ENCODE data around the gene NPAS2.

The NPAS2 gene

DNA sequence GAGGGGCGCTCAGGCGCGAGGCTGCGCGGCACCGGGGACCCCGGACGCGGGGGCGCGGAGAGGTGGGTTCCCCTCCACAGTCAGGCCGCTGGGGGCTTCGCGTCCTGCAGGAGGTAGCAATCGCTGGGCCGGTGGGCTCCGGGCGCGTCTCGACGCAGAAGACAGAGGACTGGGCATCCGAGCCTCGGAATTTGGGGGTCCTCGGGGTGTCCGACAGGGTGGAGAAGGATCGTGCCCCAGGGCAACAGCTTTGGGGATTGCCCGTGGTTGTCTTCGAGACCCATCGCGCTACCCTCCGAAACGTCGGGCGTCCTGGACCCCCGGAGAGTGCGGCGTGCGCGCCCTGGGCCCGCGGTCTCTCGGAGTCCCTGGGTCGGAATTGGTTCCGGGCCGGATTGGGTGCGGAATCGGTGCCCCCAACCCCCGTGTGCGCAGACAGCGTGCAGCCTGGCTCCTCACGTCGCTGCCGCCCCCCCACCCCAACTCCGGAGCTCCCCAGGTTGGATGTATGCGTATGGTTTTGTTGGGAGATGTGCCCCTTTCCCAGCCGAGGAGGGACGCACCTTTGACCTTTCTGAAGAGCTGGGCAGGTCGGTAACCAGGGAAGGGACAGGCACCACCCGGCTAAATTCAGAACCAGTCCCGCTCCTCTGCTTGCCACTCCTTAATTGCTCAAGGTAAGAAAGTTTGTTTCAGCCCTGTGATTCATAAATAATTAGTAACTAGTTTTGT lies 750 bp downstream of the NPAS2 start:
- DNase-seq (ENCODE audit: extremely low spot score, insufficient read length, low read depth), result no peak

GRCh38 chr2:100821255-100821910 lies 1.4 kb downstream of the NPAS2 start:
- DNase-seq (ENCODE audit: extremely low spot score, insufficient read length, low read depth) (no peak), FAIRE-seq (no peak)

More for the DNA sequence above, 750 bp downstream of the NPAS2 start:
- FAIRE-seq, result no peak

GRCh38 chr2:100821911-100822265 lies 1.9 kb downstream of the NPAS2 start:
- FAIRE-seq, result no peak

DNA sequence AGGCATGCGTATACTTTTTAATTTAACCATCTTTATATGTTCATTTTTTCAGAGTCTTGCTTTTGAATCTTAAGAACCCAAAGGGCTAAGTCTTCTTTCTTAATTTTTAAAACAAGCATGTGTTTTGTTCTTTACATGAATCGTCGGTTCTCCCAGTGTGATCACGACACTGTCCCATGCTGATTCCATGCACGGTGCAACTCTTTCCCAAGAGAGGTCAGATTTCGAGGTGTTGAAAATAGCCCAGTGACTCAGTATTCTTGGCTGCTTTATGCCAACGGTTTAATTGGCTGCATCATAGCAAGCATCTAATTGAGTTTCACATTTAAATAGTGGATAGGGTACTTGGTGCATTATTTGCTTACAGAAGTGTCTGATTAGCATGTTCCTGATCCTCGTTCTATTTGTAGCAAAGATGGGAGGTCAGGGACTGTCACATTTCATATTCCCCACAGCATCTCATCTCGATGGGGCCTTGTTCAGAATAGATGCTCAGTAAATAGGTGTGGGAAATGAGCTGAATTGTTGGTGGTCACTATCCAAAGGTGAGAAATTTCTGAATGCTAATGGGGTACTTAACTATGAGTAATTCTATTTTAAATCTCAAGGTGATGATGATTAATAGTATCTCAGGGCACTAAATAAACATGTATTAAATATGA lies 2.8 kb downstream of the NPAS2 start:
- FAIRE-seq (no peak), DNase-seq (ENCODE audit: extremely low spot score, insufficient read length, low read depth) (no peak)

More at GRCh38 chr2:100821911-100822265, 1.9 kb downstream of the NPAS2 start:
- no peak for DNase-seq (ENCODE audit: extremely low spot score, insufficient read length, low read depth)

DNA sequence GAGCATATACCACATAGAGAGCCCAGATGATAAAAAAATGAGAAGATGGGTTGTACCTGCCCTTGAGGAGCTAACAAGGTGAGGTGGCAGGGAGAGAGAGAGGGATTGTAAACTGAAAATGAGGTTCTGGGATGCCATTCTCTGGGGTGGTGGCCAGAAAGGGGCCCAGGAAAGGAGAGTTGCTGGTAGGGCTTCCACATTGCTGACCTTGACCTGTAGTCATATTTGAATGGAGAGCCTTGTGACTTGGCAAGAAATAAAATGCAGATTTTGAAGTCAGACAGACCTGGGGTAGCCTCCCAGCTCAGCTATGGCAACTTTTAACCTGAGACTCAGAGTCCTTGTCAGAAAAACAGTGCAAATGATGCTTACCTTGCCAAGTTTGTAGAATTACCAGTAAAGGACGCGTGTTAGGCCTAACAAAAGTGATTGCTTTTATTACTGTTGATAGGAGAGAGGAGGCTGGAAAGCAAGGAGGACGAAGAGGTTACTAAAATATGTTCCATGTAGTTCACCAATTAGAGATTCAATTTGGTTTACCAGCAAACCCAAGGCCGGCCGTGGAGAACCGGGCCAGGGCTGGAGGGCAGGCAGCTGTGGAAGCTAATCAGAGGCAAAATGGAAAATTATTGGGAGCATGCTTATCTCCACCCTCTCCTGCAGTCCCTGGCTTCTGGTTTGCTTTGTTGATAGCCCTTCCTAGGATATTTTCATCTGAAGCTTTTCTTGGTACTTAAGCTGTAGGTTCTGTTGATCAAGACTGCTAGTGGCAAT lies 3.9 kb downstream of the NPAS2 start:
- FAIRE-seq, result no peak
- no peak for DNase-seq (ENCODE audit: extremely low spot score, insufficient read length, low read depth)

DNA sequence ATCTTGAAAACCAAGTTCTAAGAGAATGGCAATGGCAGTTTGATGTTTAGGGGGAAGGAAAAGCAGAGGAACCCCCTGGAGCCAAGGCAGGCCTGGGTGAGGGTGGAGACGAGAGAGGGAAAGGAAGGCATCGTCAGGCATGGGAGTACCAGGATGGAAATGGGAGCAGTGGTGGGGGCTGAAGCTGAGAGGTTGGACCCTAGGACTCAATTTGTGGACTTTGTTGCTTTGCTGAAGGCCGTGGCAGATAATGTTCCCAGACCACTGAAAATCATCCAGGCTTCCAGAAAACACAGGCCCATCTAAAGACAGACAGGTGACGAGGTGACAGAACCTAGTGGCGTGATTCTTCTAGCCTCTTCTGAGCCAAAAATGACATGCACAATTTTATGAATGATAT lies 4.9 kb downstream of the NPAS2 start:
- FAIRE-seq (no peak), DNase-seq (ENCODE audit: extremely low spot score, insufficient read length, low read depth) (no peak)

- FAIRE-seq (no peak), DNase-seq (ENCODE audit: extremely low spot score, insufficient read length, low read depth) (no peak)
These were observed 6.6 kb downstream of the NPAS2 start for GRCh38 chr2:100826494-100826893.

- FAIRE-seq, result no peak
- DNase-seq (ENCODE audit: extremely low spot score, insufficient read length, low read depth), result no peak
These were observed 11.3 kb downstream of the NPAS2 start for GRCh38 chr2:100831158-100831750.

- no peak for DNase-seq (ENCODE audit: extremely low spot score, insufficient read length, low read depth)
- FAIRE-seq, result no peak
These were observed 11.9 kb downstream of the NPAS2 start for GRCh38 chr2:100831831-100832230.

DNA sequence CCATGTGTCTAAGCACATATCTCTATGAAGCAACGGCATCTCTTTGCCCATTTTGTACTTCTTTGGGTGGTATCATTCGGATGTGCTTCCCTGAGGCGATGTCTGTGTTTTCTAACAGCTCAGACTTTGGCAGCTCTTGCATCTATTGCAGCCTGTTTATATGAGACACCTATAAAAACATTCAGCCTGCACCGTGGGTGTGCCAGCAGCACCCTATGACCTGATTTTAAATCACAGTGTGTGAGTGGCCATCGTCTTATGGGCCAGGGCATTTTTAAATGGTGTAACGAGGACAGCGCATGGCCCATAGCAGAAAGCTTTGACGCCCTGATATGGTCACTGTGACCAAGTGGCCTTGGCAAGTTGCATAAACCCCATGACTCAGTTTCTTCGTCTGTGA lies 12.9 kb downstream of the NPAS2 start:
- no peak for DNase-seq (ENCODE audit: extremely low spot score, insufficient read length, low read depth)
- no peak for FAIRE-seq

- FAIRE-seq (no peak), DNase-seq (ENCODE audit: extremely low spot score, insufficient read length, low read depth) (no peak)
These were observed 13.4 kb downstream of the NPAS2 start for GRCh38 chr2:100833331-100833730.

GRCh38 chr2:100834221-100834620 lies 14.3 kb downstream of the NPAS2 start:
- DNase-seq (ENCODE audit: extremely low spot score, insufficient read length, low read depth) (no peak), FAIRE-seq (no peak)

- DNase-seq (ENCODE audit: extremely low spot score, insufficient read length, low read depth), result no peak
- FAIRE-seq, result no peak
These were observed 15.2 kb downstream of the NPAS2 start for GRCh38 chr2:100835006-100835659.

- no peak for FAIRE-seq
These were observed 20.6 kb downstream of the NPAS2 start for GRCh38 chr2:100840519-100840918.

DNA sequence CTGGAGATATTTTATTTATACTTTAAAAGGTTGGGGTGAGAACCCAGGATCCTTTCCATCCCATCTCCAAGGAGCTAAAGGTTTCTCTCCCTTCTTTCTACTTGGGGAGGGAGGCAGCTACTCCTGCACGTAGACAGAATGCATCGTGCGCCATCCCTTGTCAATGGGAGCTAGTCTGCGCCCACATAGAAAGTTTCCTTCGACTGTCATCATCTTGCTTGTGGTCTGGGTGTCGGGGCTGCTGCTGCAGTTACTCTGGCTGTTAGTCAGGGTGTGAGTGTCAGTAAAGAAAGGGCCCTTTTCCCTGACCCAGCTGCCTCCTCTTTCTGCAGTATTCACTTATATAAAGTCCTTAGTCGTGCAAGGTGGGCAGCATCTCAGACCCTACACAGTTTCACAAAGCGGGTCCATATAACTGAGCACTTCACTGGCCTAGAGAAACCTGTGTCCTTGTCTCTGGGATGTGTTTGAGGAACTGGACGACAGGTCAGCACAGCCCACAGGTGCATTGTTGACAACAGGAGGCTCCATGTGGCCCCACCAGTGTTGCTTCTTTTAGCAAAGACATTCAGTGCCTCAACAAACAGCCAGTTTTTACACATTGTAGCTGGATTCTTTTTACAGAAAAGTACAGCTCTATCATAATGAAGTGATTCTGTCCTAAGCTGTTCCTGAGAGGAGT lies 22.4 kb downstream of the NPAS2 start:
- DNase-seq (ENCODE audit: extremely low spot score, insufficient read length, low read depth), result no peak
- FAIRE-seq, result no peak

More at GRCh38 chr2:100840519-100840918, 20.6 kb downstream of the NPAS2 start:
- DNase-seq (ENCODE audit: extremely low spot score, insufficient read length, low read depth), result no peak

DNA sequence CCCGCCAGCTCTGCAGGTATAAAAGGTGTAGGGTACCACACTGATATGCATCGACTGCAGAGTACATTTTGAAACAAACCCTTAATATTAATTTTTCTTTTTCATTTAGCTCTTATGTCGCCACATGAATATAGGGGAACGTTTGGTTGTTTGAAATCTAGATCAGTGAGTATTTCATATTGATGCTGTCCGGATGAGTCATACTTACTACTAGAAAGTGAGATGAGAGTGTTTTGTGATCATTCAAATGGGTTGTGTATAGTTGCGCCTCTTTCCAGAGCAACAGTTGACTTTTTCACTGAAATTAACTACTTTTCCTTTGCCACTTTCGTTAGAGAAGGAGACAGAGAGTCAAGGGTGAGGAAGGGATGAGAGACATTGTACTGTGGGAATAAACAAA lies 24.6 kb downstream of the NPAS2 start:
- FAIRE-seq (no peak), DNase-seq (ENCODE audit: extremely low spot score, insufficient read length, low read depth) (no peak)

GRCh38 chr2:100845141-100845991 lies 25.4 kb downstream of the NPAS2 start:
- no peak for FAIRE-seq

DNA sequence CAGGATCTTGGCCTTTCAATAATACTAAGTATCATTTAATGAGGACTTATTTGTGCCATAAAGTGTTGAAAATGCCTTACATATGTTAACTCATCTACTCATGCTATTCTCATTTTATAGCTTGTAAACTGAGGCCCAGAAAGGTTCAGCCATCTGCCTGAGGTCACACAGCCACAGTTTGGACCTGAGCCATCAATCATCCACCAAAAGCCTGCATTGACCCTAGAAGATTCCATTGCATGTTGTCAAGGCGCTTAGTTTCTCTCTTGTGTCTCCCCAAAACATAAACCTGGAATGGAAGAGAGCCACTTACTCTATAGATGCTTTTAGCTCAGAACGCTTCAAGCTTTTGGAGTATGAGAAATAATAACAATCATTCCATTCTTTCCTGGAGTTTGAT lies 26.8 kb downstream of the NPAS2 start:
- DNase-seq (ENCODE audit: extremely low spot score, insufficient read length, low read depth) (no peak), FAIRE-seq (no peak)

More at GRCh38 chr2:100845141-100845991, 25.4 kb downstream of the NPAS2 start:
- DNase-seq (ENCODE audit: extremely low spot score, insufficient read length, low read depth), result no peak
